HepG2 (cell line): ENCODE data around the gene NBPF3. TPM values are rescaled to one million over a fixed set of nuclear protein-coding genes. Genes with fewer than 3 reads are reported as not detected.

ENCODE experiments used
- BRCA1 ChIP-seq: sonication (generic); formaldehyde crosslinking; IDR thresholded peaks from 2 replicates; pipeline ENCODE4 v1.4.0; 2020; ENCODE audit warnings: missing genetic modification reagents
- CHD2 ChIP-seq: IDR thresholded peaks from 2 replicates; pipeline ENCODE4 v1.6.1; 2011; ENCODE audit warnings: low read depth, low read length, improper control_type of control experiment
- FOXO1 ChIP-seq: sonication (generic); formaldehyde crosslinking; IDR thresholded peaks from 2 replicates; pipeline ENCODE4 v1.4.0; 2020; ENCODE audit warnings: missing genetic modification reagents
- GATA4 ChIP-seq: sonication (generic); IDR thresholded peaks from 2 replicates; pipeline ENCODE4 v1.6.1; 2016; ENCODE audit warnings: antibody characterized with exemption, low read depth, borderline replicate concordance
- GFI1 ChIP-seq: sonication (generic); formaldehyde crosslinking; IDR thresholded peaks from 2 replicates; pipeline ENCODE4 v1.5.0; 2020; ENCODE audit warnings: missing genetic modification reagents, mild to moderate bottlenecking, borderline replicate concordance
- HHEX ChIP-seq: IDR thresholded peaks from 2 replicates; pipeline ENCODE4 v1.6.1; 2016; ENCODE audit warnings: control low read depth
- HMG20B ChIP-seq: conservative IDR thresholded peaks from 2 replicates; pipeline ENCODE4 v1.6.1; 2016; ENCODE audit warnings: missing genetic modification reagents, missing compliant biosample characterization
- HOXD1 ChIP-seq: sonication (generic); formaldehyde crosslinking; IDR thresholded peaks from 2 replicates; pipeline ENCODE4 v1.5.0; 2020; ENCODE audit warnings: missing genetic modification reagents
- NFE2 ChIP-seq: sonication (generic); formaldehyde crosslinking; IDR thresholded peaks from 2 replicates; pipeline ENCODE4 v1.4.0; 2020; ENCODE audit warnings: missing genetic modification reagents
- RARG ChIP-seq: sonication (generic); formaldehyde crosslinking; IDR thresholded peaks from 2 replicates; pipeline ENCODE4 v1.4.0; 2020; ENCODE audit warnings: low read depth, mild to moderate bottlenecking, missing genetic modification reagents
- U2AF1 ChIP-seq: fragments of 200-400 bp; formaldehyde crosslinking; optimal IDR thresholded peaks from 2 replicates; pipeline ENCODE3; 2017; ENCODE audit warnings: mild to moderate bottlenecking, low read depth, low read length
- ZBTB3 ChIP-seq: sonication (generic); formaldehyde crosslinking; IDR thresholded peaks from 2 replicates; pipeline ENCODE4 v1.4.0; 2020; ENCODE audit warnings: low read depth, mild to moderate bottlenecking, moderate library complexity, missing genetic modification reagents, borderline replicate concordance
- ZBTB38 ChIP-seq: sonication (generic); formaldehyde crosslinking; IDR thresholded peaks from 2 replicates; pipeline ENCODE4 v1.5.1; 2020; ENCODE audit warnings: mild to moderate bottlenecking, missing genetic modification reagents
- ZNF263 ChIP-seq: sonication (generic); formaldehyde crosslinking; IDR thresholded peaks from 2 replicates; pipeline ENCODE4 v1.4.0; 2020; ENCODE audit warnings: missing genetic modification reagents
- ZNF276 ChIP-seq: sonication (generic); formaldehyde crosslinking; IDR thresholded peaks from 2 replicates; pipeline ENCODE4 v1.4.0; 2020; ENCODE audit warnings: mild to moderate bottlenecking, low read depth, missing genetic modification reagents
- ZNF292 ChIP-seq: sonication (generic); formaldehyde crosslinking; IDR thresholded peaks from 2 replicates; pipeline ENCODE4 v1.8.1; 2022; ENCODE audit warnings: mild to moderate bottlenecking, low read depth, missing genetic modification reagents, borderline replicate concordance
- ZNF414 ChIP-seq: sonication (generic); formaldehyde crosslinking; IDR thresholded peaks from 2 replicates; pipeline ENCODE4 v1.5.0; 2020; ENCODE audit warnings: missing genetic modification reagents
- ZNF549 ChIP-seq: sonication (generic); formaldehyde crosslinking; IDR thresholded peaks from 2 replicates; pipeline ENCODE4 v1.5.0; 2020; ENCODE audit warnings: missing genetic modification reagents
- polyA plus RNA-seq, 8 experiments: library from polyadenylated mRNA; depleted of rRNA in 3 of 8; stranded (reverse) in 7 of 8; unstranded in 1 of 8; fragments of >200 nt; fragmentation: Illumina TruSeq in 4 of 8; extraction: Trizol in 4 of 8; gene quantifications; 2 replicates each; pipeline versions ENCODE4 v1.2.1 to v1.2.3, GENCODE V29; 2011 to 2016; ENCODE audit warnings: low read depth in 4 of 8, missing spikeins in 1 of 8, mixed read lengths in 1 of 8; ENCODE audit not compliant: insufficient read depth in 1 of 8
- total RNA-seq, 5 experiments: library from RNA; depleted of rRNA; stranded (reverse); fragments of >200 nt; fragmentation: Illumina TruSeq; extraction: Trizol; gene quantifications; 2 replicates each; pipeline ENCODE4 v1.2.3, GENCODE V29; 2016; ENCODE audit warnings: low read depth in 1 of 5

Gene NBPF3
- total and polyA plus RNA-seq, 2 of the 13 experiments (the other 11 are each of a cell fraction or from before 2014, with no cell fraction given), result 3.5 to 4.9 TPM

- TF ChIP-seq GFI1 (CRISPR knock-in tag), result no peak
- no peak for TF ChIP-seq HMG20B
- TF ChIP-seq ZNF292 (CRISPR knock-in tag), result no peak
- TF ChIP-seq ZNF263, result peak; percentile 6; the same call in 1 of the 2 replicates
- no peak for TF ChIP-seq ZBTB3 (CRISPR knock-in tag)
- TF ChIP-seq HOXD1, result no peak
- TF ChIP-seq U2AF1, result no peak
- no peak for TF ChIP-seq ZNF549
- TF ChIP-seq RARG (CRISPR knock-in tag), result no peak
- no peak for TF ChIP-seq NFE2 (CRISPR knock-in tag)
- TF ChIP-seq GATA4, result no peak
- TF ChIP-seq ZBTB38 (CRISPR knock-in tag), result peak; percentile 20; the same call in 1 of the 2 replicates
- TF ChIP-seq HHEX, result no peak
- TF ChIP-seq CHD2, result no peak
- no peak for TF ChIP-seq FOXO1 (CRISPR knock-in tag)
- no peak for TF ChIP-seq ZNF276 (CRISPR knock-in tag)
- no peak for TF ChIP-seq BRCA1 (CRISPR knock-in tag)
- no peak for TF ChIP-seq ZNF414 (CRISPR knock-in tag)
Measured at GRCh38 chr1:21437341-21437640, 2.6 kb upstream of the NBPF3 start (continued).
